Measurements from ENCODE around the gene INTS13. TPM values are rescaled to one million over a fixed set of nuclear protein-coding genes. Genes with fewer than 3 reads are reported as not detected.
"Not testable (repeated sequence)": the region's sequence is repeated elsewhere in the genome, so short reads cannot be mapped to it uniquely, and the experiment has no call there.

INTS13 gene
- total RNA-seq, 2 donors from 2014 or later = 21.2 to 24.7 TPM

GRCh38 chr12:26918321-26919215 is 19.2 kb downstream of the INTS13 start:
- H3K4me3 Mint-ChIP-seq = no peak overlapping the region
- ATAC-seq = no peak
- no peaks in the 10 kb centered on the region for H3K4me1 Mint-ChIP-seq
- no peak for DNase-seq
- H3K27me3 Mint-ChIP-seq = no peaks in the 10 kb centered on the region
- no peaks in the 10 kb centered on the region for H3K9me3 ChIP-seq (ENCODE audit: control insufficient read depth, low read length, poor library complexity, severe bottlenecking)
- H3K27ac Mint-ChIP-seq = peak overlapping the region; percentile 78
- peaks cover 11% of the 10 kb centered on the region for H3K36me3 Mint-ChIP-seq (ENCODE audit: low read depth)

- H3K9me3 ChIP-seq (ENCODE audit: control insufficient read depth, low read length, poor library complexity, severe bottlenecking) = no peaks in the 10 kb centered on the region
- ATAC-seq = no peak
- Mint-ChIP-seq H3K4me1 (peaks cover 3% of the 10 kb centered on the region), H3K4me3 (no peak overlapping the region), H3K36me3 (ENCODE audit: low read depth) (peaks cover 18% of the 10 kb centered on the region), H3K27ac (peak overlapping the region; percentile 14), H3K27me3 (no peaks in the 10 kb centered on the region)
- DNase-seq = no peak
Observed at GRCh38 chr12:26906704-26907103, 31.1 kb downstream of the INTS13 start.

GRCh38 chr12:26906024-26906423 is 31.8 kb downstream of the INTS13 start:
- DNase-seq (no peak), ATAC-seq (no peak)
- H3K4me3 Mint-ChIP-seq = no peak overlapping the region
- no peaks in the 10 kb centered on the region for H3K9me3 ChIP-seq (ENCODE audit: control insufficient read depth, low read length, poor library complexity, severe bottlenecking)
- peak overlapping the region; percentile 14 for H3K27ac Mint-ChIP-seq
- peaks cover 3% of the 10 kb centered on the region for H3K4me1 Mint-ChIP-seq
- peaks cover 18% of the 10 kb centered on the region for H3K36me3 Mint-ChIP-seq (ENCODE audit: low read depth)
- H3K27me3 Mint-ChIP-seq = no peaks in the 10 kb centered on the region

GRCh38 chr12:26903396-26903795 is 34.4 kb downstream of the INTS13 start:
- H3K27me3 Mint-ChIP-seq; ATAC-seq; DNase-seq; H3K4me1 Mint-ChIP-seq; H3K9me3 ChIP-seq (ENCODE audit: control insufficient read depth, low read length, poor library complexity, severe bottlenecking); H3K27ac Mint-ChIP-seq; H3K4me3 Mint-ChIP-seq: not testable (repeated sequence)
- peaks cover 20% of the 10 kb centered on the region for H3K36me3 Mint-ChIP-seq (ENCODE audit: low read depth)

GRCh38 chr12:26896913-26897312 is 40.9 kb downstream of the INTS13 start:
- H3K36me3 Mint-ChIP-seq (ENCODE audit: low read depth) = peaks cover 5% of the 10 kb centered on the region
- DNase-seq (no peak), ATAC-seq (no peak)
- no peak overlapping the region for H3K4me3 Mint-ChIP-seq
- no peaks in the 10 kb centered on the region for H3K27me3 Mint-ChIP-seq
- peaks cover 3% of the 10 kb centered on the region for H3K4me1 Mint-ChIP-seq
- H3K27ac Mint-ChIP-seq = no peak overlapping the region
- H3K9me3 ChIP-seq (ENCODE audit: control insufficient read depth, low read length, poor library complexity, severe bottlenecking) = no peaks in the 10 kb centered on the region

- Mint-ChIP-seq H3K36me3 (ENCODE audit: low read depth) (peaks cover 3% of the 10 kb centered on the region), H3K27ac (no peak overlapping the region), H3K27me3 (no peaks in the 10 kb centered on the region), H3K4me3 (no peak overlapping the region), H3K4me1 (peaks cover 3% of the 10 kb centered on the region)
- ATAC-seq = no peak
- DNase-seq = no peak
- H3K9me3 ChIP-seq (ENCODE audit: control insufficient read depth, low read length, poor library complexity, severe bottlenecking) = no peaks in the 10 kb centered on the region
Observed at GRCh38 chr12:26895672-26896071, 42.1 kb downstream of the INTS13 start.

GRCh38 chr12:26891704-26892103 is 46.1 kb downstream of the INTS13 start:
- Mint-ChIP-seq H3K36me3 (ENCODE audit: low read depth) (no peaks in the 10 kb centered on the region), H3K27ac (no peak overlapping the region), H3K27me3 (no peaks in the 10 kb centered on the region), H3K4me1 (no peaks in the 10 kb centered on the region), H3K4me3 (no peak overlapping the region)
- no peak for DNase-seq
- ATAC-seq = no peak
- H3K9me3 ChIP-seq (ENCODE audit: control insufficient read depth, low read length, poor library complexity, severe bottlenecking) = no peaks in the 10 kb centered on the region

- DNase-seq (no peak), ATAC-seq (no peak)
- no peaks in the 10 kb centered on the region for H3K4me1 Mint-ChIP-seq
- no peaks in the 10 kb centered on the region for H3K9me3 ChIP-seq (ENCODE audit: control insufficient read depth, low read length, poor library complexity, severe bottlenecking)
- H3K27ac Mint-ChIP-seq = no peak overlapping the region
- no peaks in the 10 kb centered on the region for H3K27me3 Mint-ChIP-seq
- H3K36me3 Mint-ChIP-seq (ENCODE audit: low read depth) = no peaks in the 10 kb centered on the region
- H3K4me3 Mint-ChIP-seq = no peak overlapping the region
Observed at GRCh38 chr12:26890784-26891183, 47.0 kb downstream of the INTS13 start.

GRCh38 chr12:26884765-26885576 is 52.8 kb downstream of the INTS13 start:
- Mint-ChIP-seq H3K27me3 (peaks cover 25% of the 10 kb centered on the region), H3K36me3 (ENCODE audit: low read depth) (no peaks in the 10 kb centered on the region), H3K4me1 (peaks cover 13% of the 10 kb centered on the region), H3K4me3 (peak overlapping the region; percentile 19), H3K27ac (no peak overlapping the region)
- ATAC-seq (peak; percentile 100), DNase-seq (peak; percentile 57 to 79 (median 60))
- no peaks in the 10 kb centered on the region for H3K9me3 ChIP-seq (ENCODE audit: control insufficient read depth, low read length, poor library complexity, severe bottlenecking)

- H3K9me3 ChIP-seq (ENCODE audit: control insufficient read depth, low read length, poor library complexity, severe bottlenecking) = no peaks in the 10 kb centered on the region
- Mint-ChIP-seq H3K27ac (no peak overlapping the region), H3K36me3 (ENCODE audit: low read depth) (no peaks in the 10 kb centered on the region), H3K27me3 (peaks cover 25% of the 10 kb centered on the region), H3K4me1 (peaks cover 13% of the 10 kb centered on the region), H3K4me3 (no peak overlapping the region)
- no peak for ATAC-seq
- DNase-seq = no peak
Observed at GRCh38 chr12:26880625-26881024, 57.2 kb downstream of the INTS13 start.

- Mint-ChIP-seq H3K27ac (peak overlapping the region; percentile 29), H3K36me3 (ENCODE audit: low read depth) (no peaks in the 10 kb centered on the region), H3K27me3 (peaks cover 19% of the 10 kb centered on the region), H3K4me1 (peaks cover 3% of the 10 kb centered on the region), H3K4me3 (no peak overlapping the region)
- DNase-seq (no peak), ATAC-seq (peak; percentile 18)
- no peaks in the 10 kb centered on the region for H3K9me3 ChIP-seq (ENCODE audit: control insufficient read depth, low read length, poor library complexity, severe bottlenecking)
Observed at GRCh38 chr12:26878661-26879119, 59.1 kb downstream of the INTS13 start.

GRCh38 chr12:26874501-26875296 is 63.1 kb downstream of the INTS13 start:
- Mint-ChIP-seq H3K27ac (no peak overlapping the region), H3K27me3 (peaks cover 15% of the 10 kb centered on the region), H3K4me1 (peaks cover 7% of the 10 kb centered on the region), H3K4me3 (no peak overlapping the region), H3K36me3 (ENCODE audit: low read depth) (no peaks in the 10 kb centered on the region)
- H3K9me3 ChIP-seq (ENCODE audit: control insufficient read depth, low read length, poor library complexity, severe bottlenecking) = no peaks in the 10 kb centered on the region
- no peak for ATAC-seq
- no peak for DNase-seq

GRCh38 chr12:26872625-26873024 is 65.2 kb downstream of the INTS13 start:
- H3K9me3 ChIP-seq (ENCODE audit: control insufficient read depth, low read length, poor library complexity, severe bottlenecking) = no peaks in the 10 kb centered on the region
- Mint-ChIP-seq H3K36me3 (ENCODE audit: low read depth) (no peaks in the 10 kb centered on the region), H3K4me3 (no peak overlapping the region), H3K27ac (no peak overlapping the region), H3K4me1 (peaks cover 7% of the 10 kb centered on the region), H3K27me3 (peaks cover 15% of the 10 kb centered on the region)
- ATAC-seq (no peak), DNase-seq (no peak)

All from T-helper 17 cell (primary cell).